Mucosa of stomach (tissue), 1 donor: ENCODE results near the gene LIPA.
A peak's percentile ranks its signal among the peaks of the same experiment; 100 is the strongest.
"Not testable (repeated sequence)": the region's sequence is repeated elsewhere in the genome, so short reads cannot be mapped to it uniquely, and the experiment has no call there.

Source experiments
- H3K27me3 ChIP-seq: one replicate; pipeline ENCODE4 v1.7.0; 2013; ENCODE audit warnings: mild to moderate bottlenecking, low read length; ENCODE audit not compliant: control insufficient read depth, insufficient read depth
- H3K36me3 ChIP-seq: one replicate; pipeline ENCODE4 v1.7.0; 2013; ENCODE audit warnings: low read length; ENCODE audit not compliant: control insufficient read depth, insufficient read depth
- H3K4me1 ChIP-seq: one replicate; pipeline ENCODE4 v1.7.0; 2013; ENCODE audit warnings: mild to moderate bottlenecking, low read length; ENCODE audit not compliant: control insufficient read depth, insufficient read depth
- H3K4me3 ChIP-seq: one replicate; pipeline ENCODE4 v1.7.0; 2013; ENCODE audit warnings: low read length
- H3K9ac ChIP-seq: one replicate; pipeline ENCODE4 v1.7.0; 2013; ENCODE audit warnings: mild to moderate bottlenecking, low read length, moderate library complexity
- H3K9me3 ChIP-seq: one replicate; pipeline ENCODE4 v1.7.0; 2013; ENCODE audit warnings: mild to moderate bottlenecking, low read length, moderate library complexity; ENCODE audit not compliant: control insufficient read depth
- donor health status: Pancreatic carcinoma.

Gene LIPA

GRCh38 chr10:89263531-89263930 is 12.0 kb upstream of the LIPA start:
- H3K4me3 ChIP-seq, result no peak overlapping the region
- no peaks in the 10 kb centered on the region for H3K9me3 ChIP-seq
- H3K27me3 ChIP-seq, result no peaks in the 10 kb centered on the region
- H3K4me1 ChIP-seq, result peaks cover 3% of the 10 kb centered on the region
- H3K9ac ChIP-seq, result no peak overlapping the region
- H3K36me3 ChIP-seq, result no peaks in the 10 kb centered on the region

- no peaks in the 10 kb centered on the region for H3K36me3 ChIP-seq
- H3K9me3 ChIP-seq, result no peaks in the 10 kb centered on the region
- H3K4me3 ChIP-seq, result no peak overlapping the region
- no peaks in the 10 kb centered on the region for H3K27me3 ChIP-seq
- no peak overlapping the region for H3K9ac ChIP-seq
- H3K4me1 ChIP-seq, result peaks cover 3% of the 10 kb centered on the region
Observed at GRCh38 chr10:89263091-89263490, 11.5 kb upstream of the LIPA start.

GRCh38 chr10:89262086-89263051 is 10.8 kb upstream of the LIPA start:
- Histone ChIP-seq H3K36me3 (no peaks in the 10 kb centered on the region), H3K4me1 (peaks cover 3% of the 10 kb centered on the region), H3K9ac (no peak overlapping the region), H3K27me3 (no peaks in the 10 kb centered on the region), H3K9me3 (no peaks in the 10 kb centered on the region), H3K4me3 (no peak overlapping the region)

- Histone ChIP-seq H3K9me3 (no peaks in the 10 kb centered on the region), H3K27me3 (no peaks in the 10 kb centered on the region), H3K36me3 (no peaks in the 10 kb centered on the region), H3K9ac (no peak overlapping the region), H3K4me3 (no peak overlapping the region), H3K4me1 (peaks cover 3% of the 10 kb centered on the region)
Observed at GRCh38 chr10:89258881-89259280, 7.3 kb upstream of the LIPA start.

GRCh38 chr10:89257581-89257980 is 6.0 kb upstream of the LIPA start:
- H3K9ac ChIP-seq, result no peak overlapping the region
- peaks cover 3% of the 10 kb centered on the region for H3K4me1 ChIP-seq
- H3K4me3 ChIP-seq, result no peak overlapping the region

GRCh38 chr10:89256962-89257361 is 5.4 kb upstream of the LIPA start:
- Histone ChIP-seq H3K9me3 (no peaks in the 10 kb centered on the region), H3K9ac (no peak overlapping the region)

More at GRCh38 chr10:89257581-89257980, 6.0 kb upstream of the LIPA start:
- Histone ChIP-seq H3K27me3 (no peaks in the 10 kb centered on the region), H3K9me3 (no peaks in the 10 kb centered on the region), H3K36me3 (no peaks in the 10 kb centered on the region)

GRCh38 chr10:89256340-89256739 is 4.8 kb upstream of the LIPA start:
- peaks cover 4% of the 10 kb centered on the region for H3K4me1 ChIP-seq
- no peak overlapping the region for H3K4me3 ChIP-seq
- H3K9me3 ChIP-seq, result no peaks in the 10 kb centered on the region
- H3K27me3 ChIP-seq, result no peaks in the 10 kb centered on the region
- H3K9ac ChIP-seq, result no peak overlapping the region
- no peaks in the 10 kb centered on the region for H3K36me3 ChIP-seq

More at GRCh38 chr10:89256962-89257361, 5.4 kb upstream of the LIPA start:
- Histone ChIP-seq H3K27me3 (no peaks in the 10 kb centered on the region), H3K4me1 (peaks cover 3% of the 10 kb centered on the region), H3K4me3 (no peak overlapping the region), H3K36me3 (no peaks in the 10 kb centered on the region)

GRCh38 chr10:89255793-89256192 is 4.2 kb upstream of the LIPA start:
- no peaks in the 10 kb centered on the region for H3K27me3 ChIP-seq
- peaks cover 9% of the 10 kb centered on the region for H3K4me1 ChIP-seq
- H3K9ac ChIP-seq, result no peak overlapping the region
- H3K36me3 ChIP-seq, result no peaks in the 10 kb centered on the region
- no peak overlapping the region for H3K4me3 ChIP-seq
- H3K9me3 ChIP-seq, result no peaks in the 10 kb centered on the region

- H3K27me3 ChIP-seq, H3K36me3 ChIP-seq, H3K9me3 ChIP-seq, H3K4me1 ChIP-seq, H3K4me3 ChIP-seq, H3K9ac ChIP-seq: not testable (repeated sequence)
Observed at GRCh38 chr10:89255091-89255579, 3.6 kb upstream of the LIPA start.

- peaks cover 9% of the 10 kb centered on the region for H3K4me1 ChIP-seq
- no peaks in the 10 kb centered on the region for H3K36me3 ChIP-seq
- H3K27me3 ChIP-seq, result no peaks in the 10 kb centered on the region
- no peak overlapping the region for H3K4me3 ChIP-seq
- no peak overlapping the region for H3K9ac ChIP-seq
- no peaks in the 10 kb centered on the region for H3K9me3 ChIP-seq
Observed at GRCh38 chr10:89252225-89252585, 630 bp upstream of the LIPA start.

GRCh38 chr10:89250865-89251408 is 638 bp downstream of the LIPA start:
- peak overlapping the region; percentile 77 for H3K9ac ChIP-seq
- H3K9me3 ChIP-seq, result no peaks in the 10 kb centered on the region
- H3K4me3 ChIP-seq, result peak overlapping the region; percentile 84
- H3K4me1 ChIP-seq, result peaks cover 9% of the 10 kb centered on the region
- H3K27me3 ChIP-seq, result no peaks in the 10 kb centered on the region
- no peaks in the 10 kb centered on the region for H3K36me3 ChIP-seq

- Histone ChIP-seq H3K9ac (no peak overlapping the region), H3K4me1 (peaks cover 9% of the 10 kb centered on the region), H3K9me3 (no peaks in the 10 kb centered on the region)
Observed at GRCh38 chr10:89248990-89249389, 2.6 kb downstream of the LIPA start.

More at GRCh38 chr10:89248990-89249389, 2.6 kb downstream of the LIPA start:
- Histone ChIP-seq H3K27me3 (no peaks in the 10 kb centered on the region), H3K4me3 (no peak overlapping the region), H3K36me3 (no peaks in the 10 kb centered on the region)
